ENCODE results near the gene CBX3. TPM values are rescaled to one million over a fixed set of nuclear protein-coding genes. Genes with fewer than 3 reads are reported as not detected.

The CBX3 gene
- total and polyA plus RNA-seq, 2 of the 13 experiments (the other 11 are each of a cell fraction or from before 2014, with no cell fraction given), result 53.9 to 249 TPM

DNA sequence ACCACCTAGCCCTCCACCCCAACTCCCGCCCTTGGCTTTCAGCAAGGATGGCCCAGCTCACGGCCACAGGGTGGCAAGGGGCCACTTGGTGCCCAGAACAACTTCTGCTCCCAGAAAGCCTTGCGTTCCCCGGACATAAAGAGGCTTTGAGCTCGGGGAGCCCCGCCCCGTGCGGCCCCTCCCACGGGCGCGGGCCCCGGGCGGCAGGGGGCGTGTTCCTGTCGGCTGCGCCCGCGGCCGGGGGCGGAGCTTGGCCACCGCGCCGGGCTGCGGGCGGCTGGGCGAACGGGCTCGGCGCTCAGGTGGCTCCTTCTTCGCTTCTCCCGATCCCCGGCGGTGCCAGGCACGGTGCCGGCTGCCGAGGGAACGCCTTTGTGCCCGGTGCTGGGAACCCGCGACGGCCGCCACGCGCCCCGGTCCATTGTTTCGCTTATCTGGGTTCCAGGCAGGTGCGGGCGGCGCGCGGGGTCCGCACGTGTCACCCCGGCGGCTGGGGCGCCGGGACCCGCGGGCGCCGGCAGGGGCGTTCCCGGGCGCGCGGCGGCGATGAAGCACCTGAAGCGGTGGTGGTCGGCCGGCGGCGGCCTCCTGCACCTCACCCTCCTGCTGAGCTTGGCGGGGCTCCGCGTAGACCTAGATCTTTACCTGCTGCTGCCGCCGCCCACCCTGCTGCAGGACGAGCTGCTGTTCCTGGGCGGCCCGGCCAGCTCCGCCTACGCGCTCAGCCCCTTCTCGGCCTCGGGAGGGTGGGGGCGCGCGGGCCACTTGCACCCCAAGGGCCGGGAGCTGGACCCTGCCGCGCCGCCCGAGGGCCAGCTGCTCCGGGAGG, 49.4 kb upstream of the CBX3 start, which contains the start of gene NFE2L3 (continued):
- TF ChIP-seq, protein P1, sequence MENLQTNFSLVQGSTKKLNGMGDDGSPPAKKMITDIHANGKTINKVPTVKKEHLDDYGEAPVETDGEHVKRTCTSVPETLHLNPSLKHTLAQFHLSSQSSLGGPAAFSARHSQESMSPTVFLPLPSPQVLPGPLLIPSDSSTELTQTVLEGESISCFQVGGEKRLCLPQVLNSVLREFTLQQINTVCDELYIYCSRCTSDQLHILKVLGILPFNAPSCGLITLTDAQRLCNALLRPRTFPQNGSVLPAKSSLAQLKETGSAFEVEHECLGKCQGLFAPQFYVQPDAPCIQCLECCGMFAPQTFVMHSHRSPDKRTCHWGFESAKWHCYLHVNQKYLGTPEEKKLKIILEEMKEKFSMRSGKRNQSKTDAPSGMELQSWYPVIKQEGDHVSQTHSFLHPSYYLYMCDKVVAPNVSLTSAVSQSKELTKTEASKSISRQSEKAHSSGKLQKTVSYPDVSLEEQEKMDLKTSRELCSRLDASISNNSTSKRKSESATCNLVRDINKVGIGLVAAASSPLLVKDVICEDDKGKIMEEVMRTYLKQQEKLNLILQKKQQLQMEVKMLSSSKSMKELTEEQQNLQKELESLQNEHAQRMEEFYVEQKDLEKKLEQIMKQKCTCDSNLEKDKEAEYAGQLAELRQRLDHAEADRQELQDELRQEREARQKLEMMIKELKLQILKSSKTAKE (CRISPR knock-in tag; IDR thresholded peaks at IDR 0.05; ENCODE audit: borderline replicate concordance), result no peak
- no peak for TF ChIP-seq ZNF616 (CRISPR knock-in tag; IDR thresholded peaks at IDR 0.05; ENCODE audit: low read depth)
- 0 out of 2 replicates have a peak, but pooled peaks have one; percentile 48 for TF ChIP-seq ZNF446 (CRISPR knock-in tag; IDR thresholded peaks at IDR 0.05)
- TF ChIP-seq SIN3B (IDR thresholded peaks at IDR 0.05; ENCODE audit: low read length), result no peak
- TF ChIP-seq DR1 (CRISPR knock-in tag; IDR thresholded peaks at IDR 0.05), result no peak
- TF ChIP-seq RAD21 (CRISPR knock-in tag; IDR thresholded peaks at IDR 0.05), result peak; percentile 19
- TF ChIP-seq, protein P2, sequence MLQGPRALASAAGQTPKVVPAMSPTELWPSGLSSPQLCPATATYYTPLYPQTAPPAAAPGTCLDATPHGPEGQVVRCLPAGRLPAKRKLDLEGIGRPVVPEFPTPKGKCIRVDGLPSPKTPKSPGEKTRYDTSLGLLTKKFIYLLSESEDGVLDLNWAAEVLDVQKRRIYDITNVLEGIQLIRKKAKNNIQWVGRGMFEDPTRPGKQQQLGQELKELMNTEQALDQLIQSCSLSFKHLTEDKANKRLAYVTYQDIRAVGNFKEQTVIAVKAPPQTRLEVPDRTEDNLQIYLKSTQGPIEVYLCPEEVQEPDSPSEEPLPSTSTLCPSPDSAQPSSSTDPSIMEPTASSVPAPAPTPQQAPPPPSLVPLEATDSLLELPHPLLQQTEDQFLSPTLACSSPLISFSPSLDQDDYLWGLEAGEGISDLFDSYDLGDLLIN (CRISPR knock-in tag; IDR thresholded peaks at IDR 0.05; ENCODE audit: borderline replicate concordance), result no peak
- TF ChIP-seq, protein P3, sequence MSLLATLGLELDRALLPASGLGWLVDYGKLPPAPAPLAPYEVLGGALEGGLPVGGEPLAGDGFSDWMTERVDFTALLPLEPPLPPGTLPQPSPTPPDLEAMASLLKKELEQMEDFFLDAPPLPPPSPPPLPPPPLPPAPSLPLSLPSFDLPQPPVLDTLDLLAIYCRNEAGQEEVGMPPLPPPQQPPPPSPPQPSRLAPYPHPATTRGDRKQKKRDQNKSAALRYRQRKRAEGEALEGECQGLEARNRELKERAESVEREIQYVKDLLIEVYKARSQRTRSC (CRISPR knock-in tag; IDR thresholded peaks at IDR 0.05; ENCODE audit: low read depth), result no peak
- peak; percentile 16; the same call in 1 of the 2 replicates for TF ChIP-seq ZNF768 (CRISPR knock-in tag; IDR thresholded peaks at IDR 0.05)
- 0 out of 2 replicates have a peak, but pooled peaks have one; percentile 17 for TF ChIP-seq ZBTB7A (CRISPR knock-in tag; IDR thresholded peaks at IDR 0.05)
- no peak for TF ChIP-seq ZNF678 (CRISPR knock-in tag; IDR thresholded peaks at IDR 0.05)
- no peak for TF ChIP-seq NBN (conservative IDR thresholded peaks at IDR 0.05)
- no peak for TF ChIP-seq FIP1L1 (IDR thresholded peaks at IDR 0.05; ENCODE audit: borderline replicate concordance, insufficient read depth, low read depth, low read length)
- TF ChIP-seq PRMT3 (CRISPR knock-in tag; IDR thresholded peaks at IDR 0.05; ENCODE audit: borderline replicate concordance, low read depth), result 0 out of 2 replicates have a peak, but pooled peaks have one; percentile 63
- no peak for TF ChIP-seq ZNF296 (CRISPR knock-in tag; conservative IDR thresholded peaks at IDR 0.05)
- TF ChIP-seq SP5 (CRISPR knock-in tag; IDR thresholded peaks at IDR 0.05; ENCODE audit: borderline replicate concordance, low read depth), result peak; percentile 46; the same call in 1 of the 2 replicates
- no peak for TF ChIP-seq ZFY (CRISPR knock-in tag; IDR thresholded peaks at IDR 0.05)
- TF ChIP-seq ZNF124 (CRISPR knock-in tag; IDR thresholded peaks at IDR 0.05), result no peak
- peak; percentile 71 for TF ChIP-seq POLR2G (IDR thresholded peaks at IDR 0.05; ENCODE audit: low read depth, low read length)
- no peak for TF ChIP-seq ZBTB38 (CRISPR knock-in tag; IDR thresholded peaks at IDR 0.05)
- TF ChIP-seq, protein P4, sequence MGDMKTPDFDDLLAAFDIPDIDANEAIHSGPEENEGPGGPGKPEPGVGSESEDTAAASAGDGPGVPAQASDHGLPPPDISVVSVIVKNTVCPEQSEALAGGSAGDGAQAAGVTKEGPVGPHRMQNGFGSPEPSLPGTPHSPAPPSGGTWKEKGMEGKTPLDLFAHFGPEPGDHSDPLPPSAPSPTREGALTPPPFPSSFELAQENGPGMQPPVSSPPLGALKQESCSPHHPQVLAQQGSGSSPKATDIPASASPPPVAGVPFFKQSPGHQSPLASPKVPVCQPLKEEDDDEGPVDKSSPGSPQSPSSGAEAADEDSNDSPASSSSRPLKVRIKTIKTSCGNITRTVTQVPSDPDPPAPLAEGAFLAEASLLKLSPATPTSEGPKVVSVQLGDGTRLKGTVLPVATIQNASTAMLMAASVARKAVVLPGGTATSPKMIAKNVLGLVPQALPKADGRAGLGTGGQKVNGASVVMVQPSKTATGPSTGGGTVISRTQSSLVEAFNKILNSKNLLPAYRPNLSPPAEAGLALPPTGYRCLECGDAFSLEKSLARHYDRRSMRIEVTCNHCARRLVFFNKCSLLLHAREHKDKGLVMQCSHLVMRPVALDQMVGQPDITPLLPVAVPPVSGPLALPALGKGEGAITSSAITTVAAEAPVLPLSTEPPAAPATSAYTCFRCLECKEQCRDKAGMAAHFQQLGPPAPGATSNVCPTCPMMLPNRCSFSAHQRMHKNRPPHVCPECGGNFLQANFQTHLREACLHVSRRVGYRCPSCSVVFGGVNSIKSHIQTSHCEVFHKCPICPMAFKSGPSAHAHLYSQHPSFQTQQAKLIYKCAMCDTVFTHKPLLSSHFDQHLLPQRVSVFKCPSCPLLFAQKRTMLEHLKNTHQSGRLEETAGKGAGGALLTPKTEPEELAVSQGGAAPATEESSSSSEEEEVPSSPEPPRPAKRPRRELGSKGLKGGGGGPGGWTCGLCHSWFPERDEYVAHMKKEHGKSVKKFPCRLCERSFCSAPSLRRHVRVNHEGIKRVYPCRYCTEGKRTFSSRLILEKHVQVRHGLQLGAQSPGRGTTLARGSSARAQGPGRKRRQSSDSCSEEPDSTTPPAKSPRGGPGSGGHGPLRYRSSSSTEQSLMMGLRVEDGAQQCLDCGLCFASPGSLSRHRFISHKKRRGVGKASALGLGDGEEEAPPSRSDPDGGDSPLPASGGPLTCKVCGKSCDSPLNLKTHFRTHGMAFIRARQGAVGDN (CRISPR knock-in tag; IDR thresholded peaks at IDR 0.05), result peak; percentile 37
- TF ChIP-seq PLRG1 (conservative IDR thresholded peaks at IDR 0.05), result no peak

Data from HepG2 (cell line).